DMS79 (cell line): Measurements from ENCODE around the gene NFIB.

ENCODE experiments used
- DNase-seq: peaks from one replicate; lab custom pipeline; 2025; lab: John Stamatoyannopoulos, UW

Gene NFIB

DNA sequence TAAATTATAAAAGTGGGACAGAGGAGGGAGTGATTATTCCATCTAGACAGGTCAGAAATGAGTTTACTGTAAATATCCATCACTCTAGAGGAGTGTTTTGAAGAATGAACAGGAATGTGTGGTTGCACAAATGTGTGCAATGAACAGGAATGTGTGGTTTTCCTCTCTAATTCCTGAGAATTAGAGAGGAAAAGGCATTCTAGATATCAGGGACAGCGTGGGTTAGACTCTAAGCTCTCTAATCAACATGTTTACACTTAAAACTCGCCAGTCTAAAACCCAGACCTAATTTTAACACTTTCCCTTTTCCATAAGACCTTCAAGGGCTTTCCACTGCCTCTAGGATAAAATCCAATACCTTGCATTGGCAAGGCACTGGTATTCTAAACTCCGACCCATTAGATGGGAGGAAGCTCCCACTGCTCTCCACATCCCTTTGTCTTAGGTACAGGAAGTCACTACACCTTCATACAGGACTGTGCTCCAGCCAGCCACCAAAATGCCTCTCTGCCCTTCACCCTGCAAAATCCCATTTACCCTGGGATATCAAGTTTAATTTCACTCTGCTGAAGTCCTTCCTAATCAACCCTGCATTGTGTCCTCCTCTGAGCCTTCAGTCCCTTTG is 67.9 kb downstream of the NFIB start:
- DNase-seq: no peak

- DNase-seq: no peak
Observed at GRCh38 chr9:14243514-14244042, 70.4 kb downstream of the NFIB start.

- no peak for DNase-seq
Observed at GRCh38 chr9:14242150-14242805, 71.7 kb downstream of the NFIB start.

DNA sequence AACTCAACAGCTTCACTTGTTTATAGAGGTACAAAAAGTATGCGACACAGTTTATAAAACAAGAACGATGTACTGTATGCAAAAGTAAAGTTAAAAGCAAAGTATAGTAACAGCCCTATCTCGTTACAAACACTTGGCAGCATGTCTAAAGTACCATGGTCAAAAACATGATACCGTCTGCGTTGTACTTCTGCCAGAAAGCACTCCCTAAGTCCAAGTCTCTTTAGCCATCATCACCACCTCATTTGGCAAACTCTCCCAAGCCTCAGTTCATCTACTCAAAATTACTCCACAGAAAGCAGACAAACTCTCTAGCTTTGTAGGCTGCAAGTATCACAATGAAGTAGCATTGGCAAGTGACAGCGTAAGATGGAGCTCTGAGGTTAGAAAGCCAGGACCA is 73.4 kb downstream of the NFIB start:
- DNase-seq: no peak

DNA sequence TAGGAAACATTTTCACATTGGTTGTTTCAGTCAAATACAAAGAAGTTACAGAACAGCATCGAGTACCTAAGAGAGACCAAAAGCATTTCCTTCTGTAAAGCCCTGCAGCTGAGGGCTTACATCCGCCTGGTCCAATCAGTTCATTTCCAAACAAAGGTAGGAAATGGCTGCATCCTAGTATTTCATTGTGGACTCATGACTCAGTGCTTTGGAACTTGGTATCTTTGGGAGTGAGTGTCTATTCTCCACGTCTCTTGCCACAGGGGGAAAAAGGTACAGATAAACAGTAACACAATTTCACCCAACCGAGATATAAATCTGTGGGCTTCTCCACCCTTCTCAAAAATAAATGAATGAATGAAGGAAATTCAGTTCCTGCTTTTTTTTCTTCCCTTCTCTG is 75.4 kb downstream of the NFIB start:
- no peak for DNase-seq

- DNase-seq: no peak
Observed at GRCh38 chr9:14238079-14238478, 75.9 kb downstream of the NFIB start.

DNA sequence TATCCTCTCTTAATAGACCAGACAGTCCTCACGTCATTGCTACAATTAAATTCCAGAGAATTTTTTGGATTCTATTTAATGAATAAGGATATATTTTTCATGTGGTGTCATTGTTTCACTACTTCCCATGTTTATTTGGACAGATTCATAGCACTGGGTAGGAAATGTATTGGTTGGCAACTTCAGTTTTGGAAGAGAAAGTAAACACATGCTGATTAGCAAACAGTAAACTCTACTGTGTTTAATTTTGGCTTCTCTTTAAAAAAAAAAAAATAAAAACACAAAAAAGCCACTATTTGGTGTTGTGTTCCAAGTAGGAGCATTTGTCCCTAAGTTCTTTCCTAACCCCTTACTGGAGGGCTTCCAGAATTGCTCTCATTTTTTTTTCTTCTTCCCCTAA is 77.3 kb downstream of the NFIB start:
- DNase-seq: no peak

- peak; percentile 41 for DNase-seq
Observed at GRCh38 chr9:14232111-14232510, 81.8 kb downstream of the NFIB start.

- DNase-seq: no peak
Observed at GRCh38 chr9:14231196-14231990, 82.5 kb downstream of the NFIB start.

GRCh38 chr9:14228602-14229001 is 85.3 kb downstream of the NFIB start:
- no peak for DNase-seq

DNA sequence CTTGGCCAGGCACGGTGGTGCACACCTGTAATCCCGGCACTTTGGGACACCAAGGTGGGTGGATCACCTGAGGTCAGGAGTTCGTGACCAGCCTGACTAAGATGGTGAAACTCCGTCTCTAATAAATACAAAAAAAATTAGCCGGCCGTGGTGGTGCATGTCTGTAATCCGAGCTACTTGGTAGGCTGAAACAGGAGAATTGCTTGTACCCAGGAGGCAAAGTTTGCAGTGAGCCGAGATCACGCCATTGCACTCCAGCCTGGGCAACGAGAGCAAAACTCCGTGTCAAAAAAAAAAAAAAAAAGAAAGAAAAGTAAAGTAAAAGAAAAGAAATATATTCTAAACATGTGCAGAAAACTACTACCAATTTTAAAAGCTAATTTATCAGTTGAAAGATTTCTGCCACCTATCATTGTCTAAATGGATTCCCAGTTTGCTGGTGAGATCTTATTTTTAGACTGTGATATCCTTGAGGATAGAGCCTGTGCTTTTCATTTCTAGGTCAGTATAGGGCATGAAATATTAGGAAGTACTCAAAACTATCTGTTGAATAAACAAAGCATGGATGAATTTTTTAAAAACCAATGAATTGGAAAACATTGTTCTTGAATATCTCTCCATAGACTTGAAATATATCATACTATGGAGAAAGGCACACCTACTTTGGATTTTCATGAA is 86.9 kb downstream of the NFIB start:
- DNase-seq: no peak

- no peak for DNase-seq
Observed at GRCh38 chr9:14223081-14223480, 90.9 kb downstream of the NFIB start.

DNA sequence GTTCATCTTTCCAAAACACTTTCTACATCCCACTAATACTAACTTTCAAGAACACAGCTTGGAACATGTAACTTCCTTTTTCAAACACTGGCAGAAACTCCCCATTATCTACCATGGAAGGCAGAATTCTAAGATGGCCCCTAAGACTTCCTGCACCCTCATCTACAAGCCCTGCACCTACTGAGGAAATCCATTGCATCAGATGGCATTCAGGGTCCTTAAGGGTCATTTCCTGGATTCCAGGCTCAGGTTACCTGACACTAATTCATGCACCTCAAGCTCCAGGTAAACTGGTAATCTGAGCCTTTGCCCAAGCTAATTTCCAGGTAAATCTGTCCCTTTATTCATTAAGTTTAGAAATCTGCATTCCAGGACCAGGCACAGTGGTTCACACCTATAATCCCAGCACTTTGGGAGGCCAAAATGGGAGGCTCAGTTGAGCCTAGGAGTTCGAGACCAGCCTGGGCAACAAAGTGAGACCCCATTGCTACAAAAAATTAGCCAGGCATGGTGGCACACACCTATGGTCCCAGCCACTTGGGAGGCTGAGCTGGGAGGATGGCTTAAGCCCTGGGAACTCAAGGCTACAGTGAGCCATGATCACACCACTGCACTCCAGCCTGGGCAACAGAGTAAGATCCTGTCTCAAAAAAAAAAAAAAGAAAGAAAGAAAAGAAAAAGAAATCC is 91.6 kb downstream of the NFIB start:
- no peak for DNase-seq

DNA sequence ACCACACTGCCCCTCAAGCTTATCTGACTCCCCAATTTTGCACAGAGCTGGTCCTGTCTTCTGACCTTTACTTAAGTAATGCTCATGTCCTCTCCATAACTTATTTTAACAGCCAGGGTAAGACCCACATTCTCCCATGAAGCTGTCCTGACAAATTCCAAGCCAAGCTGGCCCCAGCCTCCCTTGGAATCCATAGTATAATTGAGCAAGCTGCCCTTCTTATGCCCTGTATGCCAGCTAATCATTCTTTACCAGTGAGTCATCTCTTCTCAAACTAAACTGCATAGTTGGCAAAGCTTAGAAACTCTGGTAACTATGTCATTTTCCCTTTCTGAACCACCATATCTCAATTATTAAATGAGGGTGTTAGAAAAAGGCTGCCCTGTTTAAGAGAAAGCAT is 92.4 kb downstream of the NFIB start:
- DNase-seq: no peak

GRCh38 chr9:14221119-14221518 is 92.8 kb downstream of the NFIB start:
- no peak for DNase-seq

- no peak for DNase-seq
Observed at GRCh38 chr9:14220256-14220655, 93.7 kb downstream of the NFIB start.

DNA sequence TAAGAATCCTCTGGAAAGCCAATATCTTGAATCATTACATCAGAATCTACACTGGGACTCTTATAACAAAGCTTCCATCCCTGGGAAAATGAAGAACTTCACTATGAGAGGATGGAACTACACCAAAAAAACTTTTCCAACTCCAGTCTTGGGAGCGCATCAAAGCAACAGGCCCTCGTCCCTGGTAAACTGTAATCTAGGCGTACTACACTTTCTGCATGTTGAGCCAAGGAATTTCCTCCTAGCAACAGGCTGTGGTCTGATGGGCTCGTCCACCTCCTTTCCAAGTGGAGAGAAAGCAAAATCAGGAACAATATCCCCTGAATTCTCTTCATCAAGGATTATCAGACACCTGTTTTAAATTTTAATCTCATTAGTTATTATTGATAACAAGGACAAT is 94.1 kb downstream of the NFIB start:
- no peak for DNase-seq

- DNase-seq: peak; percentile 95
Observed at GRCh38 chr9:14218253-14218652, 95.7 kb downstream of the NFIB start.

DNA sequence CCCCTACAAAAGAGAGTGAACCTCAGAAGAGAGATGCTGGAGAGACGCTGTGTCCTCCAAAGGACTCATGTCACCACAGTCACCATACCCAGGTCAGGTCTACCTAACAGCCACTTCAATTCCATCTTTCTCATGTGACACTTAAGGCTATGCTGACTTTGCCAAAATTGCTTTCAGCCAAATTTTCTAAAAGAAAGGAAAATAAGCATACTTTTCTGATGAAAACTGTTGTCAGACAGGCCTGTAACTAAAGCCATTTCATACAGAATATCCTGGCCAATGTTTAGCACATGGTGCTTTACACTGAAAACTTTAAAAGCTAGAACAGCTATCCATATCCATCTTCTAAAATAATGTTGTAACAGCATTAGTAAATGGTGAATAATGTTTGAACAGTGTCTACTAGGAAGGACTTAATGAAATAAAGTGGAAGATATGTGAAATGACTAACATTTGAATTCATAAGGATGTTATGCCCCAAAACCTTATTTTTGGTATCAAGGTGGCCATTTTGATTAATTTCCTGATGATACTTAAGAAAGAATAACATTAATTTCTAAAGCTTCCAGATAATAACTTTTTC is 97.2 kb downstream of the NFIB start:
- DNase-seq: no peak

DNA sequence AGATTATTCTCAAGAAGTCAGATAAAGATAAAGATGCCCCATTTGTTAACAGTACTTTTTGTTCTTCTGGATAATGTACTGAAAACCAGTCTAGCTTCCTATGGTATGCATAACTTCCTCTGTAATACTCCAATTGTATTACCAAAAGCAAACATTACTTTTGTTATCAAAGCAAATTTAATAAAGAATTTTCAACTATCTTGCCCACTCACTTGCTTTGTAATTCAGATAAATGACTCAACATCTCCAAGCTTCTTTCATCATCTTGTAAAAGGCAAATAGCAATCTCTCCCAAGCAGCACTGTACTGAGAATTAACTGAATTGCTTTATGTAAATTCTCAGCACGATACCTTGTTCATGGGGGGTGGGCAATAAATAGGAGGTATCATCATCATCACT is 98.3 kb downstream of the NFIB start:
- no peak for DNase-seq

- no peak for DNase-seq
Observed at GRCh38 chr9:14214693-14215092, 99.2 kb downstream of the NFIB start.
